Endothelial cell (in vitro differentiated cells): Measurements from ENCODE around the gene CAP2. TPM values are rescaled to one million over a fixed set of nuclear protein-coding genes. Genes with fewer than 3 reads are reported as not detected.

Experiments used
- DNase-seq: peaks from one replicate; pipeline ENCODE4 v3.0.0; 2021; ENCODE audit warnings: low spot score
- H3K27ac Mint-ChIP-seq: one replicate; pipeline ENCODE4 v1.8.0; 2021; ENCODE audit warnings: mixed read lengths, inconsistent platforms; ENCODE audit not compliant: unreplicated experiment
- H3K27me3 Mint-ChIP-seq: one replicate; pipeline ENCODE4 v1.8.0; 2021; ENCODE audit warnings: mild to moderate bottlenecking, moderate library complexity, mixed read lengths, inconsistent platforms; ENCODE audit not compliant: unreplicated experiment
- H3K36me3 Mint-ChIP-seq: one replicate; pipeline ENCODE4 v1.8.0; 2021; ENCODE audit warnings: mild to moderate bottlenecking, low read depth, mixed read lengths, inconsistent platforms; ENCODE audit not compliant: unreplicated experiment
- H3K4me1 Mint-ChIP-seq: one replicate; pipeline ENCODE4 v1.8.0; 2021; ENCODE audit warnings: mild to moderate bottlenecking, mixed read lengths, inconsistent platforms; ENCODE audit not compliant: unreplicated experiment
- H3K4me3 Mint-ChIP-seq: one replicate; pipeline ENCODE4 v1.8.0; 2021; ENCODE audit warnings: mild to moderate bottlenecking, mixed read lengths, inconsistent platforms; ENCODE audit not compliant: unreplicated experiment
- H3K9me3 Mint-ChIP-seq: one replicate; pipeline ENCODE4 v1.8.0; 2021; ENCODE audit warnings: mixed read lengths, inconsistent platforms; ENCODE audit not compliant: unreplicated experiment
- CTCF ChIP-seq: fragments of 200-600 bp; sonication (generic); IDR thresholded peaks from one replicate; pipeline ENCODE4 v1.5.0; 2021; ENCODE audit warnings: antibody characterized with exemption; ENCODE audit not compliant: unreplicated experiment
- total RNA-seq: library from RNA; stranded (reverse); fragmentation: NEBNext Ultra II Directional; extraction: Animal tissue kit (Norgen Biotek cat#: 25700); gene quantifications from one replicate; pipeline ENCODE4 v1.2.1, GENCODE V29; 2021; ENCODE audit not compliant: unreplicated experiment

The CAP2 gene
- total RNA-seq, 1 donor from 2014 or later = 4.4 TPM

GRCh38 chr6:17454316-17455005 lies 61.1 kb downstream of the CAP2 start:
- H3K4me3 Mint-ChIP-seq = no peak overlapping the region
- no peaks in the 10 kb centered on the region for H3K4me1 Mint-ChIP-seq
- H3K36me3 Mint-ChIP-seq = no peaks in the 10 kb centered on the region
- H3K27ac Mint-ChIP-seq = no peak overlapping the region
- DNase-seq = no peak
- H3K27me3 Mint-ChIP-seq = no peaks in the 10 kb centered on the region
- no peak for TF ChIP-seq CTCF
- no peaks in the 10 kb centered on the region for H3K9me3 Mint-ChIP-seq

GRCh38 chr6:17455919-17456318 lies 62.5 kb downstream of the CAP2 start:
- Mint-ChIP-seq H3K36me3 (no peaks in the 10 kb centered on the region), H3K4me1 (no peaks in the 10 kb centered on the region), H3K27me3 (no peaks in the 10 kb centered on the region), H3K9me3 (no peaks in the 10 kb centered on the region), H3K4me3 (no peak overlapping the region), H3K27ac (no peak overlapping the region)
- no peak for TF ChIP-seq CTCF
- no peak for DNase-seq

GRCh38 chr6:17456711-17457110 lies 63.3 kb downstream of the CAP2 start:
- H3K27me3 Mint-ChIP-seq = no peaks in the 10 kb centered on the region
- H3K27ac Mint-ChIP-seq = no peak overlapping the region
- H3K4me3 Mint-ChIP-seq = no peak overlapping the region
- no peaks in the 10 kb centered on the region for H3K36me3 Mint-ChIP-seq
- H3K9me3 Mint-ChIP-seq = no peaks in the 10 kb centered on the region
- H3K4me1 Mint-ChIP-seq = no peaks in the 10 kb centered on the region
- no peak for DNase-seq
- TF ChIP-seq CTCF = no peak

- no peak for DNase-seq
- no peak overlapping the region for H3K27ac Mint-ChIP-seq
- H3K4me1 Mint-ChIP-seq = no peaks in the 10 kb centered on the region
- no peak for TF ChIP-seq CTCF
- no peak overlapping the region for H3K4me3 Mint-ChIP-seq
- no peaks in the 10 kb centered on the region for H3K36me3 Mint-ChIP-seq
- H3K9me3 Mint-ChIP-seq = no peaks in the 10 kb centered on the region
- H3K27me3 Mint-ChIP-seq = no peaks in the 10 kb centered on the region
Measured at GRCh38 chr6:17457405-17457804, 64.0 kb downstream of the CAP2 start.

- TF ChIP-seq CTCF = no peak
- Mint-ChIP-seq H3K4me3 (no peak overlapping the region), H3K9me3 (no peaks in the 10 kb centered on the region), H3K4me1 (no peaks in the 10 kb centered on the region), H3K36me3 (no peaks in the 10 kb centered on the region), H3K27ac (no peak overlapping the region), H3K27me3 (no peaks in the 10 kb centered on the region)
- DNase-seq = no peak
Measured at GRCh38 chr6:17457956-17458355, 64.6 kb downstream of the CAP2 start.
